Ectodermal cell (in vitro differentiated cells): ENCODE measurements around the gene TBXA2R.

Experiments
- H3K27ac ChIP-seq: 2 replicates; pipeline ENCODE4 v1.7.0; 2013; ENCODE audit warnings: mild to moderate bottlenecking, low read depth, low read length; ENCODE audit not compliant: insufficient read depth, poor library complexity, severe bottlenecking
- H3K27me3 ChIP-seq: 2 replicates; pipeline ENCODE4 v1.7.0; 2013; ENCODE audit warnings: mild to moderate bottlenecking, low read length; ENCODE audit not compliant: insufficient read depth, control insufficient read depth, poor library complexity, severe bottlenecking
- H3K36me3 ChIP-seq: one replicate; pipeline ENCODE4 v1.7.0; 2013; ENCODE audit warnings: low read length; ENCODE audit not compliant: control insufficient read depth, insufficient read depth
- H3K4me1 ChIP-seq: one replicate; pipeline ENCODE4 v1.7.0; 2013; ENCODE audit warnings: low read length; ENCODE audit not compliant: control insufficient read depth, insufficient read depth
- H3K4me3 ChIP-seq: 2 replicates; pipeline ENCODE4 v1.7.0; 2013; ENCODE audit warnings: low read depth, low read length, control low read depth; ENCODE audit not compliant: insufficient read depth
- H3K9me3 ChIP-seq: 2 replicates; pipeline ENCODE4 v1.7.0; 2013; ENCODE audit warnings: mild to moderate bottlenecking, low read length, moderate library complexity; ENCODE audit not compliant: control insufficient read depth
- WGBS, 2 experiments: methylation state at CpG; one replicate each; pipeline ENCODE4 v1.1.7; 2013; ENCODE audit warnings: missing lambda C conversion rate in 2 of 2; 5-methylcytosine and 5-hydroxymethylcytosine counted together

The TBXA2R gene

DNA sequence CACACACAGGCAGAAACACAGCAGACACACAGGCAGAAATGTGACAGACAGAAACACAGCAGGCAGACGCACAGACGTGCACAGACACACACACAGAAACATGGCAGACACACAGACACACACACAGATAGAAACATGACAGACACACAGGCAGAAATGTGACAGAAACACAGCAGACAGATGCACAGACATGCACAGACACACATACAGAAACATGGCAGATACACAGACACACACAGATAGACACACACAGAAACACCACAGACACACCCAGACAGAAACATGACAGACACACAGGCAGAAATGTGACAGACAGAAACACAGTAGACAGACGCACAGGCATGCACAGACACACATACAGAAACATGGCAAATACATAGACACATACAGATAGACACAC is 1.3 kb downstream of the TBXA2R start:
- H3K27ac ChIP-seq = no peak overlapping the region
- 85 to 93% methylated on average over 3 of the region's 3 CpGs for WGBS, 2 experiments
- peaks cover 5% of the 10 kb centered on the region for H3K36me3 ChIP-seq
- H3K4me3 ChIP-seq = no peak overlapping the region
- H3K9me3 ChIP-seq = no peaks in the 10 kb centered on the region
- H3K27me3 ChIP-seq = peaks cover 35% of the 10 kb centered on the region
- peaks cover 14% of the 10 kb centered on the region for H3K4me1 ChIP-seq

DNA sequence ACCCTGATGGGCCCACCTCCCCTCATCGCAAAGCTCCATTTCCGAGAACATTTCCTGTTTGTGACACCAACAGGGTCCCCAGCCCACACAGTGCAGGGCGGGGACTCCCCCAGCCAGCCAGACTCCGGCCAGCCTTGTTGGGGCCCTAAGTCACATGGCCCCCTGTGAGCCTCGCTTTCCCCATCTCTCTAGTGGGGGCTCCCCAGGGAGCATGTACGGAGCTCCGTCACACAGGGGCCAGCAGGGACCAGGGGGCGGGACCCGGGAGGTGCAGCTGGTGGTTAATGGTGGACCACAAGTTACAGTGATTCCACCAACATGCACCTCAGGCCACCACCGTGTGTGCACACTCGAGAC is 1.7 kb downstream of the TBXA2R start:
- 86 to 89% methylated on average over 11 of the region's 11 CpGs for WGBS, 2 experiments
- Histone ChIP-seq H3K27me3 (peaks cover 35% of the 10 kb centered on the region), H3K9me3 (no peaks in the 10 kb centered on the region), H3K36me3 (peaks cover 3% of the 10 kb centered on the region), H3K4me3 (no peak overlapping the region), H3K27ac (no peak overlapping the region), H3K4me1 (peaks cover 14% of the 10 kb centered on the region)

DNA sequence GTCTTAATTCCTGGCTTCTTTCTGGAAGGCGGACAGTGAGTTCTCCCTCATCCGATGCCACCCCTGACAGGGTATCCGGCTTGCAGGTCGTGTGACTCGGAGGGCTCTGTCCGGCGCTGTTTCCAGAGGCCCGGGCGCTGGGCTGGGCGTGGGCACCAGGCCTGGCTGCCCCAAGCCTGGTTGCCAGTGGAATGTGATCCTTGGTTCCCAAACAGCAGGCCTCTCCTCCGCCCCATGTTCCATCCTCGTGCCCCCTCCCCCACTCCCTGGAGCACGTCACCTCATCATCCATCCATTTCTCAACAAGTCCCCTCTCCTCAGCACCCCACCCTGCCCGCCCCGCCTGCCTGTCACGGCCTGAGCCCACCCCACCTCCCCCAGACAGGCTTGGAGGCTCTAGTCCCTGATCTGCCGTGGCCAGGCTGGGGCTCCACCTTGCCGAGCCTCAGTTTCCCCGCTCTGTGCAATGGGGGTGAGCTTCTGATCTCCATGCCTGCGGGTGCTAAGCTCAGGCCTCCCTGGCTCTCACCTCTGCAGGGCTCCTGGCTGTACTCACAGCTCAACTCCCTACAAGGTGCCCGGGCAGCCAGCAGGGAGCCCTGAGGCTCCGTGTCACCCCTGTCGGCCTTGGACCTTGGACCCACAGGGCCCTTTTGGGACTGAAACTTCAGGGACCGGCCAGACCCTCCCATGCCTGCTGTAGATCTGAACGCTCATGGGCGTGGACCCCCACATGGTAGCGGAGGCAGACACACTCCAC is 2.3 kb downstream of the TBXA2R start:
- Histone ChIP-seq H3K36me3 (no peaks in the 10 kb centered on the region), H3K9me3 (no peaks in the 10 kb centered on the region), H3K27me3 (peaks cover 35% of the 10 kb centered on the region), H3K27ac (no peak overlapping the region), H3K4me1 (peaks cover 14% of the 10 kb centered on the region), H3K4me3 (no peak overlapping the region)
- 91 to 92% methylated on average over 27 of the region's 27 CpGs for WGBS, 2 experiments

DNA sequence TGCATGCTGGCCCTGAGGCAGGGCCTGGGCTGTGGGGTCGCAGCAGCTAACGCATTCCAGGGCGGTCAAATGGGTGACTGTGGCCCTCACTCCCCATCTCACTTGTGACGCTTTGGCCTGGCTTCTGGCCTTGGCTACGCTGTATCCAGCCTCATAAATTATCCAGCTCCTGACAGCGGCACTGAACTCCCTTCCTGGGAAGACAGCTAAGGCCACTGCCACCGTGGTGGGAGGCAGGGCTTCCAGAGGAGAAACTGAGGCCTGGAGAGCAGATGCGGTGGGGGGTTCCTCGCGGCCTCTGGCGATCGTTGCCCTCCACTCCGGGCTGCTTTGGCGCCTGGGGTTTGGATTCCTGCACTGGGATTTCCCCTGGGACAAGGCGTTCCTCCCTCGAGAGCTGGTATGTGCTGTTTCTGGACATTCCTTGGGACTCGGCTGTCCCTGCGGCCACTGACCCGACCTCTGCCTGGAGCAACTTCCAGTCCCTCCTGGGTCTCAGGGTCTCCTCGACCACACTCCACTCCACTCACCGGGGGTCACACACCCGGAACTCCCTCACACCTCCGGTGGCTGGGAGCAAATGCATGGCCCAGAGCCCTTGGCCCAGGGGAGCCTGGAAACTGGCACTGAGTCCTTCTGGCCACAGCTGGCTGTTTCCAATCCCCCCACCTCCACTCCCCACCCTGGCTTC is 3.4 kb downstream of the TBXA2R start:
- H3K4me3 ChIP-seq = no peak overlapping the region
- no peaks in the 10 kb centered on the region for H3K36me3 ChIP-seq
- peaks cover 35% of the 10 kb centered on the region for H3K27me3 ChIP-seq
- no peaks in the 10 kb centered on the region for H3K9me3 ChIP-seq
- H3K4me1 ChIP-seq = peaks cover 12% of the 10 kb centered on the region
- H3K27ac ChIP-seq = no peak overlapping the region
- 87 to 90% methylated on average over 23 of the region's 23 CpGs for WGBS, 2 experiments

DNA sequence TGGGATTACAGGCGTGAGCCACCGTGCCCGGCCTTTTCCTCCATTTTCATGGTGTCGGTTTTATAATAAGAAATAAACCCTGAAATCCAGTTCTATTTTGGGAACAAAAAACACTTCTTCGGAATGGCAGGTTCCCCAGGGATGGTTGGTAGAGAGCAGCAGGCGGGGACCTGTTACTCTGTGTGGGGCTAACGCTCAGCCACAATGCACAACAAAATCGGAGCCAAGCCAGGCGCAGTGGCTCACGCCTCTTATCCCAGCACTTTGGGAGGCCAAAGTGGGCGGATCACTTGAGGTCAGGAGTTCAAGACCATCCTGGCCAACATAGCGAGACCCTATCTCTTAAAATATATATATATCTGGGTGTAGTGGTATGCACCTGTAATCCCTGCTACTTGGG is 5.7 kb downstream of the TBXA2R start:
- Histone ChIP-seq H3K9me3 (no peaks in the 10 kb centered on the region), H3K36me3 (no peaks in the 10 kb centered on the region), H3K4me1 (no peaks in the 10 kb centered on the region), H3K4me3 (no peak overlapping the region), H3K27me3 (peaks cover 13% of the 10 kb centered on the region), H3K27ac (no peak overlapping the region)
- WGBS, 2 experiments = 89 to 93% methylated on average over 12 of the region's 12 CpGs

DNA sequence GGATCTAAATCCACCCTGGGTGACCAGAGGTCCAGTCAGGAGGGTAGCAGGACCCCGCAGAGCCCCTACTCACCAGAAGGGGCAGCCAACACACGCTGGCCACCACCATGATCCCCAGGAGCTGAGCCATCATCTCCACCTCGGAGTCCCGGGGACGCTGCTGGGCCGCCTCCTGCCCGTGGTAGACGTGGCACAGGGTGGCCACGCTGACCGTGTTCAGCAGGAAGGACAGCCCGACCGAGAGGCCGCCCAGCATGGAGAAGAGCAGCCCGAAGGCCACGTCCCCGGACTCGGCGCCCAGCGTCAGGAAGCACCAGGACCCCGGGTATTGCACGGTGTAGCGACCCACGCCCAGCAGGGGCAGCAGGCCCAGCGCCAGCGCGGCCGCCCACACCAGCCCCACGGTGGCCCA is 6.9 kb downstream of the TBXA2R start:
- H3K4me3 ChIP-seq = no peak overlapping the region
- no peaks in the 10 kb centered on the region for H3K9me3 ChIP-seq
- no peaks in the 10 kb centered on the region for H3K36me3 ChIP-seq
- no peak overlapping the region for H3K27ac ChIP-seq
- WGBS, 2 experiments = 89 to 91% methylated on average over 28 of the region's 28 CpGs
- peaks cover under 1% of the 10 kb centered on the region for H3K27me3 ChIP-seq
- H3K4me1 ChIP-seq = no peaks in the 10 kb centered on the region

DNA sequence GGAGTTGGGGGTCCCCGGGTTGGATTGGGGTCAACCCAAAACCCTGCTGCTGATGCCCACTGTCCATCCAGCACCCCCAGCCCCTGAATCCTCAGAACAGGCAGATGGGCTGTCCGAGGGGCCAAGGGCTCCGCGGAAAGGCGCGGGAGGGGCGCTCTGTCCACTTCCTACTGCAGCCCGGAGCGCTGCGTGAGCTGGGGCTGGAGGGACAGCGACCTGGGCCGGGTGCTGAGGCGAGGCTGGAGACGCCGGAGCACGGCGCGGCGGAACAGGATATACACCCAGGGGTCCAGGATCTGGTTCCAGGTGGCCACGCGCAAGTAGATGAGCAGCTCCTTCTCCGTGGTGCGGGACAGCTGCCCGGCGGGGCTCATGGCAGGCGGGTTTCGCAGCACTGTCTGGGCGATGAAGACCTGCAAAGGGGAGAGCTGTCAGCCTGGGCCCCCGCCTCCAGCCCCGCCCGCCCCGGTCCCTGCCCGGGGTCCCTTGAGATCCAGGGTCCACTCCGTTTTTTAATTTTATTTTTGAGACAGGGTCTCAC is 11.1 kb downstream of the TBXA2R start:
- Histone ChIP-seq H3K27me3 (peaks cover 7% of the 10 kb centered on the region), H3K36me3 (no peaks in the 10 kb centered on the region), H3K4me3 (no peak overlapping the region), H3K9me3 (no peaks in the 10 kb centered on the region), H3K4me1 (no peaks in the 10 kb centered on the region), H3K27ac (no peak overlapping the region)
- WGBS, 2 experiments = 90% methylated on average over 34 of the region's 34 CpGs

DNA sequence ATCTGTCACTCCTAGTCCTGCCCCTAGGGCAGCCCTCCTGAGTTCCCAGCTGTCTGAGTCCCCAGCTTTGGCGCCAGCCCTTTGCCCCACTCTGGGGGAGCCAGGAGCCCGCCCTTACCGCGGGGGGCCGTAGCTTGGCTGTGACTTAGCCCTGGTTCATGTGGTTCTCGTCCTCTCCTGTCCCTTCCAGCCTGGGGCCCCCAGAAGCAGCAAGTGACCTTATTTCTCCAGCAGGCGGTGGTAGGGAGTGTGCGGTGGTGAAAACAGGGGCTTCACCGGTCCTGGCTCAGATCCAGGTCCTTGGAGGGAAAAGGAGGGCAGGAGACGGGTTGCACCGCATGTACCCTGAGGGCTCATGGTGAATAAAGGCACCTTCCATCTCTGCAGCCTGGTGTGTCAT is 13.5 kb downstream of the TBXA2R start:
- no peaks in the 10 kb centered on the region for H3K36me3 ChIP-seq
- peaks cover 7% of the 10 kb centered on the region for H3K27me3 ChIP-seq
- 35 to 37% methylated on average over 11 of the region's 11 CpGs for WGBS, 2 experiments

DNA sequence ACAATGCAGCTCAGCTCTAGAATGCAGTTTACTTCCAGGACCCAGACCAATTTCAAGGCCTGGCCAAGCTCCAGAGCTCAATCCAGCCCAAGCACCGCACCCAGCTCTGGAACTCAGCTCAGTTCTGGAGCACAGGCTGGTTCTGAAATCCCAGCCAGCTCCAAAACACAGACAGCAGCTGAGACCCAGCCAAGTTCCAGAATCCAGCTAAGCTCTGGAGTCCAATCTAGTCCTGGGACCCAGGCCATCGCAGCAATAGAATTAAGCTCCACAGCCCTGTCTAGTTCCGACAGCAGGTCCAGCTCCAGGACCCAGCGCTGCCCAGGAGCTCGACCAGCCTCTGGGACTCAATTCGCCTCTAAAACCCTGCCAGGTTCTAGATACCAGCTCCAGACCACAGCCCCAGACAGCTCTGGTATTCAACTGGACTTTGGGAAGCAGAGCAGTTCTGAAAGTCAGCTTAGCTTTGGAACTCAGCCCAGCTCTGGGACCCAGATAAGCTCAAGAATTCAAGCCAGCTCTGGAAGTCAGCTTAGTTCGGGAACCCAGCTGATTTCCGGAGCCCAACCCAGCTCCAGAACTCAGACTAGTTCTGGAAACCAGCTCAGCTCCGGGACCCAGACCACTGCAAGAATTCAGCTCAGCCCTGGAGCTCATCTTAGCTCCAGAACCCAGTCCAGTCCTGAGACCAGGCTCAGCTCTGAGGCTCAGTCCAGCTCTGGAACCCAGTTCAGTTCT is 14.6 kb downstream of the TBXA2R start:
- Histone ChIP-seq H3K27ac (no peak overlapping the region), H3K36me3 (no peaks in the 10 kb centered on the region), H3K4me1 (no peaks in the 10 kb centered on the region), H3K27me3 (peaks cover 9% of the 10 kb centered on the region), H3K4me3 (no peak overlapping the region), H3K9me3 (no peaks in the 10 kb centered on the region)
- 86 to 89% methylated on average over 9 of the region's 9 CpGs for WGBS, 2 experiments

More for the DNA sequence above, 13.5 kb downstream of the TBXA2R start:
- Histone ChIP-seq H3K27ac (no peak overlapping the region), H3K4me1 (no peaks in the 10 kb centered on the region), H3K9me3 (no peaks in the 10 kb centered on the region), H3K4me3 (no peak overlapping the region)
